Measurements from ENCODE around the gene ZNF813.
"Not testable (repeated sequence)": the region's sequence is repeated elsewhere in the genome, so short reads cannot be mapped to it uniquely, and the experiment has no call there.

DNA sequence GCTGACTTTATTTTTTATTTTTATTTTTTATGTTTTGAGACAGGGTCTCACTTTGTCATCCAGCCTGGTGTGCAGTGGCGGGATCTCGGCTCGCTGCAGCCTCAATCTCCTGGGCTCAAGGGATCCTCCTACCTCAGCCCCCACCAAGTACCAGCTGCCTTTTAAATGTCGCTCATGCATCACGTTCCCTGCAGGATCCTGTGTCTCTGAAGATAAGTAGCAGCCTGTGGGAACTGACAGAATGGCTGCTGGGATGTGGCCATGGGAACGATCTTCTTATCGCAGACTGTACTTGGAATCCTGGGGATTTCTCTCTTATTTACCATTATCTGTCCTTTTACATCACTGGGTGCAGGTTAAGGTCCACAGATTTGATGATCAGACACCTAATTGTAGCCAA lies 35.6 kb downstream of the ZNF813 start:
- TF ChIP-seq, protein P1, sequence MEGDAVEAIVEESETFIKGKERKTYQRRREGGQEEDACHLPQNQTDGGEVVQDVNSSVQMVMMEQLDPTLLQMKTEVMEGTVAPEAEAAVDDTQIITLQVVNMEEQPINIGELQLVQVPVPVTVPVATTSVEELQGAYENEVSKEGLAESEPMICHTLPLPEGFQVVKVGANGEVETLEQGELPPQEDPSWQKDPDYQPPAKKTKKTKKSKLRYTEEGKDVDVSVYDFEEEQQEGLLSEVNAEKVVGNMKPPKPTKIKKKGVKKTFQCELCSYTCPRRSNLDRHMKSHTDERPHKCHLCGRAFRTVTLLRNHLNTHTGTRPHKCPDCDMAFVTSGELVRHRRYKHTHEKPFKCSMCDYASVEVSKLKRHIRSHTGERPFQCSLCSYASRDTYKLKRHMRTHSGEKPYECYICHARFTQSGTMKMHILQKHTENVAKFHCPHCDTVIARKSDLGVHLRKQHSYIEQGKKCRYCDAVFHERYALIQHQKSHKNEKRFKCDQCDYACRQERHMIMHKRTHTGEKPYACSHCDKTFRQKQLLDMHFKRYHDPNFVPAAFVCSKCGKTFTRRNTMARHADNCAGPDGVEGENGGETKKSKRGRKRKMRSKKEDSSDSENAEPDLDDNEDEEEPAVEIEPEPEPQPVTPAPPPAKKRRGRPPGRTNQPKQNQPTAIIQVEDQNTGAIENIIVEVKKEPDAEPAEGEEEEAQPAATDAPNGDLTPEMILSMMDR (IDR thresholded peaks at IDR 0.05; ENCODE audit: low read length), result not testable (repeated sequence)
- TF ChIP-seq EZH2 (IDR thresholded peaks at IDR 0.05; ENCODE audit: borderline replicate concordance, low read length), result not testable (repeated sequence)
